ENCODE results near the gene KLHDC9.
"Not testable (repeated sequence)": the region's sequence is repeated elsewhere in the genome, so short reads cannot be mapped to it uniquely, and the experiment has no call there.

KLHDC9 gene

GRCh38 chr1:161099090-161099802 lies 1.1 kb downstream of the KLHDC9 start:
- no peak for DNase-seq

DNA sequence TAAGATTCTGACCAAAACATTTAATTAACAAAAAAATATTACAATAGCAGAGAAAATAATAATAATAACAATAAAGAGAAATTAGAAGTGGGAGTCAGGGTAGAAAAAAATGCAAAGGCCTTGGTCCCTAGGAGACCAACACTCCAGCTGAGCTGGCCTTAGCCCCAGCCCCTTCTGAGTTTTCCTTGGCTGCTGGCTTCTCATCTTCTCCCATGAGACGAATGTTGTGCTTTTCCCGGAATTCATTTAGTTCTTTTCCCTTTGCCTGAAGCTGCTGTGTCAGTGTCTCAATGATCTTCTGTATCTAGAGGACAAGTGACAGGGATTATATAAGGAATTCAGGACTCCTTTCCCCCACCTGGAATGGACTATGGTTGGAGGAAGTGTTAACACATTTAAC lies 2.4 kb downstream of the KLHDC9 start:
- DNase-seq = no peak

- DNase-seq = no peak
These were observed 8.3 kb downstream of the KLHDC9 start for GRCh38 chr1:161106431-161106830.

GRCh38 chr1:161111117-161111516 lies 13.0 kb downstream of the KLHDC9 start:
- no peak for DNase-seq

DNA sequence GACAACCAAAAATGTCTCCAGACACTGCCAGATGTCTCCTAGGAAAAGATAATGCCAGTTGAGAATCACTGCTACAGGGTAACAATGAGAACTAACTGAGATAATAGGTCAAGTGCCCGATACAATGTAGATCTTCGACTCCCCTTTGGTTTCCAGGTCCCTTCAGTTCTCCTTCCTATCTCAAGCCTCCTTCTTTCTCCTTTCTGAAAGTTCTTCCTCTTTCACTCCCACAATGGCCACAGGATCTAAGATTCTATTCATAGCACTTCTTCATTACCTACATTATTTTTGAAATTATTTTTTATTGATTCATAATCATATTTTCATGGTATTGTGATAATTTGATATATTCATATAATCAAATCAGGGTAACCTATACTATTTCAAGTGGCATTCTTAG lies 13.4 kb downstream of the KLHDC9 start:
- DNase-seq = no peak

DNA sequence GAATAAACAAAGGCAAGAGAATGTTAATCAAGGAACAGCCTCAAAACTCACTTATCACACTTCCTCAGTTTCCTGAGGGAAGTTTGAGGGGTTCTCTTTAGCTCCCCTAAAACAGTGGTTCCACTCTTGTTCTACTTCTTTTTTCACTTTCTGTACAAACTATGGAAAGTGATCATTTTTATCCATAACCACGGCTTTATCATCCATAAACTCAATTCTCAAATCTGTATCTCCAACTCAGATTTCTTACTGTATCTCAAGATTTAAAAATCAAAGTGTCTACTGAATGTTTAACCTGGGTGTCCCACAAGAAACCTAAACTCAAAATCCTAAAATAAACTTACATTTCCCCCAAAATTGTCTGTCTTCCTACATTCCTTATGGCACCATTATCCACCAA lies 15.8 kb downstream of the KLHDC9 start:
- DNase-seq = no peak

DNA sequence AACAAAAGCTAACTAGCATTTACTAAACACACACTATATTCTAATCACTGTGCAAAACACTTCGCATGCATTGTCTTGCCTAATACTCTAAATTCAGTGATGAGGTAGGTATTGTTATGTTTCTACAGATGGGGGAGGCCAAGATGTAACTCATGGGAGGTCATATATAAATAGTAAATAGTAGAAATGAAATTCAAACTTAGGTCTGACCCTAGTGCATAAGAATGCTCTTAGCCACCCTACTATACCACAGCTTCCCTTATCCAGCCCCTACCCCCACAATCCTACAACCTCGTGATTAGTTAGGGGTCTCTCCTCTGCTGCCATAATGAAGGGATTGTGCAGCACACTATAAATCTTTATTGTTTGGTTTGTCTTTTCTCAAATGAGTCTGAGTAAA lies 16.4 kb downstream of the KLHDC9 start:
- no peak for DNase-seq

DNA sequence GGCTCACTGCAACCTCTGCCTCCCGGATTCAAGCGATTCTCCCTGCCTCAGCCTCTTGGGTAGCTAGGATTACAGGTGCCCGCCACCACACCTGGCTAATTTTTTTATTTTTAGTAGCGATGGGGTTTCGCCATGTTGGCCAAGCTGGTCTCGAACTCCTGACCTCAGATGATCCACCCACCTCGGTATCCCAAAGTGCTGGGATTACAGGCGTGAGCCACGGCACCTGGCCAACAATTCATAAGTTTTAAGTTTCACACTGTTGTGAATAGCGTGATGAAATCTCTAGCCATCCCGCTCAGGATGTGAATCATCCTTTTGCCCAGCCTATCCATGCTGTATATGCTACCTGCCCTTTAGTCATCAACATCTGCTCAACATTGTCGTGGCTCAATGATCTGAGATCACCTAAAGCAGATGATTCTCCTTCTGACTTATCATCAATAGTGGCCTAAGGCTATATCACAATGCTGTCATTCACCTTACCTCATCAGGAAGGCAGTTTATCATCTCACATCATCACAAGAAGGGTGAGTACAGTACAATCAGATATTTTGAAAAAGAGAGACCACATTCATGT lies 17.1 kb downstream of the KLHDC9 start:
- DNase-seq = peak; percentile 71

DNA sequence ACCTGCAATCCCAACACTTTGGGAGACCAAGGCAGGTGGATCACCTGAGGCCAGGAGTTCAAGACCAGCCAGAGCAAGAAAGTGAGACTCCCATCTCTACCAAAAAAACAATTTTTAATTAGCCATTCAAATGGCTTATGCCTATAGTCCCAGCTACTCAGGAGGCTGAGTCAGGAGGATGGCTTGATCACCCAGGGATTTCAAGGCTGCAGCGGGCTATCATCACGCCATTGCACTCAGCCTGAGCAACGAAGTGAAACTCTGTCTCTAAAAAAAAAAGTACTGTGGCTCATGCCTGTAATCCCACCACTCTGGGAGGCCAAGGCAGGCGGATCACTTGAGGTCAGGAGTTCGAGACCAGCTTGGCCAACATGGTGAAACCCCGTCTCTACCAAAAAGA lies 17.8 kb downstream of the KLHDC9 start:
- not testable (repeated sequence) for DNase-seq

DNA sequence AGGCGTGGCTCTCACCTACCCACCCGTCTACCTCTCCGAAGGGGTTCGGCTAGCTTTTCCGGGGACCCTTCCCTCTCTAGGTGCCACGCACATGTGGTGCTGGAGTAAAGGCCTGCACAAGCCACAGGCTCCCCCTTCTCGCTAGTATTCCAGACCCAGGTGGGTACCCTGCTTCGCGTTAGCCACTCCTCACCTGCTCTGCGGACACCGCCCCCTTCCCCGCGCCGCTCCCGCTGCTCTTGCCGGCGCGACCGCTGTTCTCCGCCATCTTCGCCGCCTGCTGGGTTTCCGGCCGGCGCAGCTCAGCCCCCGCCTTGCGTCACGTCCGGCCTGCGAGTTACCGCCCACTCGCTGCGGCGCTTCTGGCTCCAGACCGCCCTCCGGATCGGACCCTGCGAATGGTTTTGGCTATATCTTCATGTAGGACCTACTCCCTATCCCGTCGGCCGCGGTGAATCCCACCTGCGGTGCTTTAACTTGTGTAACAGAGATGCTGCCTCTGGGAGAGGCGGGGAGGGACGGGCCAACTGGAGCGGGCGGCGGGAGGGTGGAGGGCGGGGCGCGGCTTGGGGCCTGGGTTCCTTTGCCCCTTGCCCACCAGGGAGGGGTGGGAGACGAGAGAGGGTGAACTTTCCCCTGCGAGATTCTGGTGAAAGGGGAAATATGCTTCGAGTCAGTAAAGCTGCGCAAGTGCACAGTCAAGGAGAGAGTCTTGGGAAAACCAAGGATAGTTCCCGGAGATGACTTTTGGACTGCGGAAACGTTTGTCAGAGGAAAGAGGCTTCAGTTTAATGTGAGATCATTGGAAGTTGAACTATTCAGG lies 19.8 kb downstream of the KLHDC9 start, which contains the start of the genes NIT1 and PFDN2:
TSS of gene NIT1 (plus strand) at position 347 of the 823 bp plus-strand sequence. CDS start at position 419, 72 bp downstream.
TSS of gene PFDN2 (minus strand) at position 279 of the 823 bp plus-strand sequence. CDS start at position 268, 11 bp downstream.
- peak; percentile 90 for DNase-seq

DNA sequence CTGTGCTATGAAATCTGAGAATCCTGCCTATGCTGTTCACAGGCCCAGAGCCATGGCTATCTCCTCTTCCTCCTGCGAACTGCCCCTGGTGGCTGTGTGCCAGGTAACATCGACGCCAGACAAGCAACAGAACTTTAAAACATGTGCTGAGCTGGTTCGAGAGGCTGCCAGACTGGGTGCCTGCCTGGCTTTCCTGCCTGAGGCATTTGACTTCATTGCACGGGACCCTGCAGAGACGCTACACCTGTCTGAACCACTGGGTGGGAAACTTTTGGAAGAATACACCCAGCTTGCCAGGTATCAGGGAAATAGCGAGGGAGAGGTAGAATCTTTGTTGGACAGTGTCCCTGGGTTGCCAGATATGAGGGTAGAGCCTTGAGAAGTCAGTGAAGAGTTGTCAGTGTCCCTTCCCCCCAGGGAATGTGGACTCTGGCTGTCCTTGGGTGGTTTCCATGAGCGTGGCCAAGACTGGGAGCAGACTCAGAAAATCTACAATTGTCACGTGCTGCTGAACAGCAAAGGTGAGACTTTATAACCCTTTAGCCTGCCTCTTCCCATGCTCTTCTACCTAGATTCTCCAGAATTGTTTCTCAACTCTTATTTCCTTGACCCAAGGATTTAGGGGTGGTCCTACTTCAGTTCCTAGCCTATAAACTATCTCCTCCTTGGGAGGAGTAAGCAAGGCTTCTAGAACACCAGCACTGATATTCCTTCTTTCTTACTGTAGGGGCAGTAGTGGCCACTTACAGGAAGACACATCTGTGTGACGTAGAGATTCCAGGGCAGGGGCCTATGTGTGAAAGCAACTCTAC lies 21.1 kb downstream of the KLHDC9 start:
- peak; percentile 46 for DNase-seq

DNA sequence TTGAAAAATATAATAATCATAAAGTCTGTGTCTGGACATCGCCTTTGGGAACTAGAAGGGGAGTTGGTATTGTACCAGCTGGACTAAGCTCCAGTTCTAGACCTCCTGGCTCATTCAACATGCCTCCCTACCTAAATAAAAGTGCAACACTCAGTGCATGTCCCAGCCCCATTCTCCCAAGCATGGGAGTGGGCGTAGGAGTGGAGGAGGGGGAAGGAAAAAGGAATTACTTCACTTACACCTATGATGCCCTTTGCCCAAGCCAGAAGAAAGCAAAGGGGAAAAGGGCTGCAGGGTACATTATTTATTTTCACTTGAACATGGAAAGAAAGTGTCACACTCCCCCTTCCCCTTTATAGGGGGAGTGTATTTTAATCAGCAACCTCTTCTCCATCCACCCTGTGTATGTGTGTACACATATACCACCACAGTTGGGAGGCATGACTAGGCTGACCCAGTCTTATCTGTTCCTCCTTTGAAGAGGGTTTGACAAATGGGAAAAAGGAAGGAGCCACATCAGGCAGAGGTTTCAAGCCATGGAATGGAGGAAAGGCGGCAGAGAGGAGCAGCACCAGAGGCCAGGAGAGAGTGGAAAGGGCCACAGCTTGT lies 23.0 kb downstream of the KLHDC9 start:
- no peak for DNase-seq

- no peak for DNase-seq
These were observed 23.7 kb downstream of the KLHDC9 start for GRCh38 chr1:161121834-161122233.

- DNase-seq = no peak
These were observed 24.8 kb downstream of the KLHDC9 start for GRCh38 chr1:161122967-161123366.

- no peak for DNase-seq
These were observed 29.5 kb downstream of the KLHDC9 start for GRCh38 chr1:161127649-161128048.

DNA sequence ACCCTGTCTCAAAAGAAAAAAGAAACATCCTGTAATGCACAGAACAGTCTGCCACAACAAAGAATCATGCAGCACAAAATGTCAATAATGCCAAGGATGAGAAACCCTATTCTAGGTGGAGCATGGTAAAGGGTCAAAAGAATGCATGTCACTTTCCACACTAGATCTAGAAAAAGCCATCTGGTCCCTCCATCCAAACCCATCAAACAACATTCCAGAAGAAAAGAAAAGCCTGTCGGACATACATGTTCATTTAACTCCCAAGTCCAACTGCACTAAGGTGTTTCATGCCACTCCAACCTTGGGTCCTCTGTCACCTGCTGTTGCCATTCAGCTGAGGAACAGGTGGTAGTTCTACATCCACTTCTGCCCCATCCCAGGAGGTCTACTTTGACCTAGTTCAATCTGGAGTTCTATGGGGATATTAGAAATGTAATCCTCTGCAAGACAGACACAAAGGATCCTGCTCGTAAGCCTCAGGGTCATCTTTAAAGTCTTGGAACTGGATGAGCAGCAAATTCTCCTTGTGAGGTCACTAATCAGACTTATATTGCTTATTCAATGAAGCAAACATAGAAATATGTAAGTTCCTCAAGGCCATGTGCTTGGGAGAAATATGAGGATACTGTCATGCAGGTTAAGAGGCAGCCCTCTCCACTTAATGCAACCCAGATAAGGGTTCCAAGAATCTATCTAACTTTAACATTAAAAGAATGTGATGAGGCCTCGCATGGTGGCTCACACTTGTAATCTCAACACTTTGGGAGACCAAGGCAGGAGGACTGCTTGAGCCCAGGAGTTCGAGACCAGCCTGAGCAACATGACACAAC lies 30.6 kb downstream of the KLHDC9 start:
- no peak for DNase-seq

- DNase-seq = no peak
These were observed 32.1 kb downstream of the KLHDC9 start for GRCh38 chr1:161130266-161130665.

DNA sequence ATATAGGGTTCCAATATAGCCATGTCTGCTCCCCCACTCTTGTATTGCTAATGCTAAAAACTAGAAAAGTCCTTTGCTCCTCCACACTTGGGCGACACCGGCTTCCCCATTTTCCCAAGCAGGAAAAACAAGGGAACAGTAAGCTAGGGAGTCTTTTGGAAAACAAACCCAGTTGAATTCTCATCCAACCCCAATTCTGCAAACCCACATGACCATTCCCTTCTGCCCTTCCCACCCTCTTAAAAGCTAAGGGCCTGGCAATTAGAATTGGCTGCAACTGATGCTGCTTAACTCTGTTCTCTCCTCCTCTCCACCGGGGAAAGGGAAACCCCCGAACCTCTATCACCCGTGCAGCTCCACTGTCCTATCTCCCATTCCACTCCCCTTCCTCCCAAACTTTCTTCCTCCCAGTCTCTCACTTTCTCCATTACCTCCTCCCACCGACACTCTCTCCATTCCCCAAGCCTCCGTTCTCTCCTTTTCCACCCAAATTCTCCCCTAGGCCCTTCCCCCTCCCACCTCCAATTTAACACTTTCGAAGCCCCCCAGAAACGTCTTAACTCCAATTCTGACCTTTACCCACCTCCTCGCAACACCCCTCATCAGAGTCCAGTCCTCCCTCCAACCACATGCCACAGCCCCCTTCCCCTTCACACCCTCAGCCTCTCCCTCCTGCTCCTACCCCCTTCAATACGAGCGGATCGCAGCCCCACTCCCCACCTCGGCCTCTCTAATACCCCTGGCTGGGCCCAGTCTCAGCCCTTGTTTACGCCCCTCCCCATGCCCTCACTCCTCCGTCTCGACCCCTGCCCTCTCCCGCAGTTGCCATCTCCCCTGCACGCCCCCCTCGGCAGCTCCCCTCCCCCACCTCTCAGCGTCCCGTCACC lies 33.6 kb downstream of the KLHDC9 start:
- peak; percentile 34 for DNase-seq

DNA sequence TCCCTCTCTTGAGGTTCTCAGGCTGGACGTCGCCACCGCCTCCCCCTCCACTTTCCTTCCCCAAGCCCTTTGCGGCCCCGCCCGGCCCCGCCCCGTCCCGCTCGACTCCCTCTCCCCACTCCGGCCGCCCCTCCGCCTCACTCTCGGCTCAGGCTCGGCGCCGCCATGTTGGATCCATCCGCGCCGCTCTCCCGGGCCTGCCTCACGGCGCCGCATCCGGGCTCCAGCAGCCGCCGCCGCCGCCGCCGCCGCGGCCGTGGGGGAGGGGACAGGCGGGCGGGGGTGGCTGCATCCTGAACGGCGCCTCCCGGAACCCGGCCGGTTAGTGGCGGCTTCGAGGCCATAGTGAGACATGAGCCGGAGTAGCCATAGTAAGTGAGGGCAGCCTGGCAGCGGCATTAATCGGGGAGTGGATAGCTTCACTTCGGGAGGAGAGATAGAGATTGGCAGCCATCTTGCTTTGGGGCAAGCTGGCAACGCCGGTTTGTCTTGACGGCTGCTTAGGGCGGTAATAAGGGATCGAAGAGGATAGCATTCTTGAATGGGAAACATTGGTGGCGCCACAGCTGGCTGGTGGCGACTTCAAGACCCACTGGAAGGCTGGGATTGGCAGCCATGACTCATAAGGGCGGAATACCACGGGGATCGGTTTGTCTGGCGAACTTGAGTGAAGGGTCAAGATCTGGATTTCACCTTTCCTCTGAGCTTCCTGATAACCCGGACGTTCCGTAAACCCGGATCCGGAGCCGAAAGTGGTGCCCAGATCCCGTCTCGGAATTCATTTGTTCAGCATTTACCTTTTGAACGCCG lies 34.5 kb downstream of the KLHDC9 start, which contains the start of gene DEDD:
TSS of gene DEDD (minus strand) at position 258 of the 810 bp plus-strand sequence. CDS start 8,205 bp downstream, outside the sequence.
- DNase-seq = peak; percentile 98

Data from DMS53 (cell line).